ENCODE data around the gene MED26.

Gene MED26

GRCh38 chr19:16615808-16616207, 12.2 kb downstream of the MED26 start:
- no peak for DNase-seq (ENCODE audit: low read depth in 2 of 2)

DNA sequence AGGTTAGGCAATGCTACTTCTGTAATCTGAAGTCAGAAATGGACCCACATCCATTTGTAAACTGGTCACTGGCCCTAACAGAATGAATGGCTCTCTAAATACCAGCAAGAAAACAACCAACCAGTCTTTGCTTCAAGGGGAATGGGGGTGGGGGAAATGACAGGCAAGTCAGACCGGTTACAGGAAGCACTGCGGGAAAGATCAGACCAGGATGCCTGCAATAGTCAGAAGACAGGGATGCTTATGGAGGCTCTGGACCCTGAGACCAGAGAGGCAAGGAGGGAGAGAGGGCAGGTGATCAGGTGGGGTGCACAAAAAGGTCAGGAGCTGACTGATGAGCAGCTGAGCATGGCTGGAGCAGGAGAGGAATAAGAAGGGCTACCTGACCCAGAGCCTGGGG, 13.1 kb downstream of the MED26 start:
- no peak for DNase-seq (ENCODE audit: low read depth in 2 of 2)

- no peak for DNase-seq (ENCODE audit: low read depth in 2 of 2)
Measured at GRCh38 chr19:16613841-16614240, 14.2 kb downstream of the MED26 start.

DNA sequence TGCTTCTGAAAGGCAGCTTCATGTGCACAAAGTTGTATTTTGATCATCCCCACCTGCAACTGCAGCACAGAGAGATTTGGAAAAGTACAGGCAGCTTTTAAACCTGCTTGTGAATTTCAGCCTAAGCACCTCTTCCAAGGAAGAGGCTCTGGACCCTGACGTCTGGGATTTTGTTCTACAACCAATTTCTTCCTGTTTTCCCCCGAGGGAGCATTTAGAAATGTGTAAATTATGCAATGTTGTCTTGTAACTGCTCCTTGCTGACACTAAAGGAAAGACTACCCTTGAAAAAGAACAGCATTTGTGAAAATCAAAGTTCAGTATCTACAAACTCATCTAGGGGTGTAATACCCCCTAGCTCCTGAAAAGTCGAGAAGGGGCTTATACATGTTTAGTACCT, 15.4 kb downstream of the MED26 start:
- no peak for DNase-seq (ENCODE audit: low read depth in 2 of 2)

GRCh38 chr19:16611121-16611520, 16.9 kb downstream of the MED26 start:
- DNase-seq (ENCODE audit: low read depth in 2 of 2), result no peak

DNA sequence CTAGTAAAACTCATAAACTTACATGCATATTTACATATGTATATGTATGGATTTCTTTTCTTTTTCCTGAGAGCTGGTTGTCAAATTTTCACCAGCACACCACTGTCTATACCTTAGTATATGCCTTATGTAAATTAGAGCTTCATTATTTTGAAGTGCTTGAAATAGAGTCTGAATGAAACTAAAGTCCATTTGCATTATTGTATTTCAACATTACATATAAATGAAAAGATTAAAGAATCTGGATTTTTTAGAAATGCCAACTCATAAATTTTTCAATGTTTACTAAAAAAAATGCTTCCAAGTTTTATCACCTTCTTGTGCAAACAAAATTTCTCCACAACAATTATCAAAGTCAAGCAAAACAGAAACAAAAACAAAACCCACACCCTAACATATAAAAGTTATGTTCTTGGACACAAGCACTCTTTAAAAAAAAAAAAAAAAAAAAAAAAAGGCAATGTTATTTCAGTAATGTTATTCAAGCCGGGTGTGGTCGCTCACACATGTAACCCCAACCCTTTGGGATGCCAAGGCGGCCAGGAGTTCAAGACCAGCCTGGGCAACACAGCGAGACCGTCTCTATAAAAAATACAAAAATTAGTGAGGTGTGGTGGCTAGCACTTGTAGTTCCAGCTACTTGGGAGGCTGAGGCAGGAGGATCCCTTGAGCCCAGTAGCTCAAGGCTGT, 18.3 kb downstream of the MED26 start:
- no peak for DNase-seq (ENCODE audit: low read depth in 2 of 2)

- DNase-seq (ENCODE audit: low read depth in 2 of 2), result no peak
Measured at GRCh38 chr19:16608290-16608739, 19.7 kb downstream of the MED26 start.

DNA sequence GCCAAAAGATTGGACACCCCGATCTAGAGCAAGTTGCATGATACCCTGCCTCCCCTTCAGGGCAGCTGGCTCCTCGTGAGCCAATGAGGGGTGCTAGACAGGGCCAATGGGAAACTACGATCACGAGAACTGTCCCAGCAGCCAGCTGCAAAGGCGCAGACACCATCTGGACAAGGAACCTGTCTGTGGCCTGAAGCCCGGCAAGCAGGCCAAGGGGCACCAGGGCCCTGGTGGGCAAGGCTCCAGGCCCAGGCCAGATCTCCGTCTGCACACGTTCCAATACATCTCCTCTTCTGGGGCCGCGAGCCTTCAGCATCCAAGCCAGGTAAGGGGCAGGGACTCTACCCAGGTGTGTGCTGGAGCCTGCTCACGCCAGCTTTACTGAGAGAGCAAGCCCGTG, 20.2 kb downstream of the MED26 start:
- DNase-seq (ENCODE audit: low read depth in 2 of 2), result no peak

DNA sequence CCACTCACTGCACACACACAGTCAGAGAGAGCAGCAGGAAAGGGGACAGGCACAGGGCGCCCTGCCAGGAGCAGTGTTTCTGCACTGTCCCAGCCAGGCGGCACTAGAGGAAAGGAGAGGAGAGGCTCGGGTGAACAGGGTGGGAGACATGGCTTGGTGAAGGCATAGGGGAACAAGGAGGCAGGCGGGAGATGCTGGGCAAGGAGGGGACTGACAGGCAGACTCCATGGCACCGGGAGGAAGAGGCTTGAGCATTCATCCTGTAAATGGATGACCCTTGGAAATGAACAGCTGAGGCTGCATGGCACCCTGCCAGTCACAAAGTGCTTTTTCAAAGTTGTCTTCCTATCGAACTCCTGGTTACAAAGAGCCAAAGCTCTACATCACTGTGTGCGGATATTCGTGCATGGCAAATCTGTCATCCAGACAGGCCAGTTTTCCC, 22.4 kb downstream of the MED26 start:
- DNase-seq (ENCODE audit: low read depth in 2 of 2), result no peak

DNA sequence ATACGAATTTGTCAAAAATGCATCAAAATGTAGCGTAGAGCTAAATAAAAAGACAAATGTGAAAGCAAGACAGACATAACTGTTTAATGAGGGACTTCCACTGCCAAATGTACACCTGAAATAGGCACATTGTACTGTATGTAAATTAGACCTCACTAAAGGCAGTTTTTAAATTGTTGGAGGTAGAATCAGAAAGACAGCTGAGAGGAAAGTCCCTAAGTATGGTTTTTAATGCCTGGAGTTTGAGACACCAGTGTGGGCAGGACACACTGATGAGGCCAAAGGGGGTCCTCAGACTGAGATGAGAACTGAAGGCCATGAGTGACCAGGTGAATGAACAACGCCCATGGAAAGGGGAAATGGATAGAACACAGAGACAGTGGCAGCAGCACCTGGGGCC, 22.9 kb downstream of the MED26 start:
- no peak for DNase-seq (ENCODE audit: low read depth in 2 of 2)

- DNase-seq (ENCODE audit: low read depth in 2 of 2), result no peak
Measured at GRCh38 chr19:16604615-16605014, 23.4 kb downstream of the MED26 start.

DNA sequence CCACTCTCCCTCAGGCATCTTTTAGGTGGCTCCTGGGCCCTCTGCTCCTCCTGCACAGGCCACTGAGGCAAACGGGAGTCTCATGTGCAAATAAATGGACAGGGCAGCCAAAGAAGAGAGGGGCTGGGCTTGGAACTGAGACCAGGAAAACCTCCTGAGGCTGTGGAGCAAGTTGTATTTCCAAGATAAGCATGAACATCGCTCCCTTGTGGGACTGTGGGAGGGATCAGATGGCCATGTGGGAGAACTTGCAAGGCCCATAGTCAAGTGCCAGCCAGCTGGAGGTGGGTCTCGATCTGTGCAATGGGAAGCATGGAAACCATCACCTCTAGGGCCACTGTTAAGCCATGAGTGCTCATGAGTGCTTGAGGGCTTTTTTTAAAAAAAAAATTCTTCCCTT, 24.9 kb downstream of the MED26 start:
- DNase-seq (ENCODE audit: low read depth in 2 of 2), result no peak

DNA sequence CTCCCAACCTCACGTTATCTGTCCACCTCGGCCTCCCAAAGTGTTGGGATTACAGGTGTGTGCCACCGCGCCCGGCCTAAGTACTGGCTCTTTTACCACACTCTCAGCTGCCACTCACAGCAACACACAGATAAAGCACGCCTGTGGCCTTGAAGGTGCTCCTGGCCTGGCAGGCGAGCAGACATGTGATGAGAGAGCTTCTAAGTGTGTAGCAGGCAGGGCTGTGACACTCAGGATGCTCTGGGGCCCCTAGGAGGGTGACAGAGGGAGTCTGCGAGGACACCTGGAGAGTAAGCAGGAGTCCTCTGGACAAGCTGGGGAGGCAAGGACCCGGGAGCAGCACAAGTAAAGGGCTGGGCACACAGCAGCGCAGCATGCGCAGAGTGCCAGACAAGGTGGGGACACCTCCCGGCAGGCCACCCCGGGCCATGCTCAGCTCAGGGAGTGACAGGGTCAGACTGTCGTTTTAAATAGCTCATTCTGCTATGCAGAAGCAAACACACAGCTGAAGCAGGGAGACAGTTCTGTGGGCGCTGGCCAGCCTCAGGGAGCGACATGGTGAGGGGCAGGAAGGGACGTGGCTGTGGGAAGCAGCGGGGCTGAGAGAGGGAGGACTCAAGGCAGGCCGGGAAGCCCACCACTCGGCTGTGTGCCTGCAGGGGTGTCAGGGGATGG, 26.5 kb downstream of the MED26 start:
- no peak for DNase-seq (ENCODE audit: low read depth in 2 of 2)

DNA sequence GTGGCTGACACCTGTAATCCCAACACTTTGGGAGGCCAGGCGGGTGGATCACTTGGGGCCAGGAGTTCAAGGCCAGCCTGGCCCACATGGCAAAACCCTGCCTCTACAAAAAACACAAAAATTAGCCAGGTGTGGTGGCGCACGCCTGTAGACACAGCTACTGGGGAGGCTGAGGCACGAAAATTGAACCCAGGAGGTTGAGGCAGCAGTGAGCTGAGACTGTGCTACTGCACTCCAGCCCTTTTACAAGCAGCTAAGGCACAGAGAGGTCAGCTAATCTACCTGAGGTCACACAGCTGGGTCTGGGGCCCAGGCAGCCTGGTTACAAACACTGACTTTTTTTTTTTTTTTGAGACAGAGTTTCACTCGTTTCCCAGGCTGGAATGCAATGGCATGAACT, 27.2 kb downstream of the MED26 start:
- no peak for DNase-seq (ENCODE audit: low read depth in 2 of 2)

GRCh38 chr19:16599655-16600346, 28.2 kb downstream of the MED26 start:
- no peak for DNase-seq (ENCODE audit: low read depth in 2 of 2)

GRCh38 chr19:16598848-16599247, 29.2 kb downstream of the MED26 start:
- no peak for DNase-seq (ENCODE audit: low read depth in 2 of 2)

DNA sequence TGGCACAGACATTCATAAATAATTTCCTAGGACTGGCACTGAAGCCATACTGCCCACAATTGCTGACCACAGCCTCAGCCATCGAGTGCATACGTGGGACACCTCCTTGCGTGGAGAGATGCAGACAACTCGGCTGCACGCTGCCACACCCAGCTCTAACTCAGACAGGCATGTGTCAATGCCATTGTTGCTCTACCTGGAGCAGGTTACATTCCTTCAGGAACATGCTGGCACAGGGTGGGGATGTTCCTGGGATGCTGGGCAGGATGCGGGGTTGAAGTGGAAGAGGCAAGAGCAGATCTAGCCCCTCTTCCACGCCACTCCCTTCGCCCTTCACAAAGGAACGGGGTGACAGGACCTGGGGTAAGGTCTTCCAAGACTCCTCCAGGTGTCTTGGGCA, 31.6 kb downstream of the MED26 start:
- DNase-seq (ENCODE audit: low read depth in 2 of 2), result no peak

DNA sequence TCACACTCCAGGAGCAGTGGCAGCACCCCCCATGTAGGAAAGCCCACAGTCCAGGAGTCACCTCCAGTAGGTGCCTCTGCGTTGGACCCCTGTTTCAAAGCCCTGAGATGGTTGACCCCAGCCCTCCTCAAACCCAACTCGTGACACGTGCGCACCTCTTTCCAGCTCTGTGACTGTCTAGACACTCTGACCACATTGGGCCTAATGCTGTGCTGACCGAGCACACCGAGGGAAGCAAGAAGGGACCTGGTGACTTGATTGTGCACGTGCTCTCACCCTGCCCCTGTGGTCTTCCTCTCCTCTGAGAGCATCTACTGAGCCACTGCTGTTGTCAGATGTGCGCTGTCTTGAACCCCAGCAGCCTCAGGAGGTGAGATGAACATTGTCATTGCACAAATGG, 32.9 kb downstream of the MED26 start:
- DNase-seq (ENCODE audit: low read depth in 2 of 2), result no peak

DNA sequence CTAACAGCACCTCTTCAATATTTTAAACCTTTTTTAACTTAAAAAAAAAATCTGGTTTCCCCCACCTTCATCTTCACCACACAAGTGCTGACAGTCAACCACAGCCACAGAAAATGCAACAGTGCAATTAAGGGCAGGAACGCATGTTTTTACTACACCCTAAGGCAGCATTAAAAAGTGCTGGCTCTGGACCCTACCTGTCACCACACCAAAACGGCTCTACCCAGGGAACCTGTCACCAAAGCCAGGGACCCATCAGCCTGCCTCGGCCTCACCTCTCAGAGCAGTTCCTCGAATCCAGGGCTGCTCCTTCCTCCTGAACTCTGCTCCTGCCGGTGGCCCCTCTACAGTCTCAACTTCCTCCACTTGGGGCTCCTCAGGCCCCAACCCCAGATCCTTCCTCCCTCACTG, 33.3 kb downstream of the MED26 start:
- no peak for DNase-seq (ENCODE audit: low read depth in 2 of 2)

DNA sequence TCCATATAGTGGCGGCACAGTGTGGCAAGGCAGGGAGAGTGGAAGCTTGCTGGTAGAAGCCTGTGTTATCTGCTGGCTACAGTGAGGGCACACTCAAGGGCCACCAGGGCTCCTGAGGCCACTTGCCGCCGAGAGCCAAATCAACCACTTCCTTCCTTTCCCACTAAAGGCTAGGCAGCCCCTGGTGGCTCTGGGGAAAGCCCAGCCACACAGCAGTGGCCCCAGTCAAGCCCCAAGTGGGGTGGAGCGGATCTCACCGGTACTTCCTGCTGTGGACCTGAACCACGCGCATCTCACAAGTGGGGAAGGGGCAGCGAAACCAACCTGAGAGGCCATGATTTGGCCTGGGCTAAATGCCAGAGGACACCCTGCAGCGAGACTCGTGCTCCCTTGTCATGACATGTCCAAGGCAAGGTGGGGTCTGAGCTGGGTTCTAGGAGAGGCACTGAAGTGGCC, 33.8 kb downstream of the MED26 start:
- no peak for DNase-seq (ENCODE audit: low read depth in 2 of 2)

GRCh38 chr19:16593181-16593580, 34.8 kb downstream of the MED26 start:
- DNase-seq (ENCODE audit: low read depth in 2 of 2), result no peak

GRCh38 chr19:16591803-16592556, 36.0 kb downstream of the MED26 start:
- no peak for DNase-seq (ENCODE audit: low read depth in 2 of 2)
